ENCODE measurements around the gene PRX.
"Not testable (repeated sequence)": the region's sequence is repeated elsewhere in the genome, so short reads cannot be mapped to it uniquely, and the experiment has no call there.

The PRX gene

GRCh38 chr19:40414542-40415535 is 1.7 kb upstream of the PRX start:
- no peak for DNase-seq (ENCODE audit: low spot score)

- DNase-seq (ENCODE audit: low spot score) = no peak
These were observed 312 bp downstream of the PRX start for GRCh38 chr19:40412866-40413265.

GRCh38 chr19:40411958-40412499 is 1.1 kb downstream of the PRX start:
- no peak for DNase-seq (ENCODE audit: low spot score)

- DNase-seq (ENCODE audit: low spot score) = no peak
These were observed 1.9 kb downstream of the PRX start for GRCh38 chr19:40411125-40411842.

- no peak for DNase-seq (ENCODE audit: low spot score)
These were observed 3.2 kb downstream of the PRX start for GRCh38 chr19:40410030-40410389.

GRCh38 chr19:40408598-40408925 is 4.6 kb downstream of the PRX start:
- not testable (repeated sequence) for DNase-seq (ENCODE audit: low spot score)

- no peak for DNase-seq (ENCODE audit: low spot score)
These were observed 5.2 kb downstream of the PRX start for GRCh38 chr19:40407714-40408597.

- DNase-seq (ENCODE audit: low spot score) = peak; percentile 91
These were observed 9.8 kb downstream of the PRX start for GRCh38 chr19:40403262-40403984.

- no peak for DNase-seq (ENCODE audit: low spot score)
These were observed 12.6 kb downstream of the PRX start for GRCh38 chr19:40400559-40400958.

GRCh38 chr19:40398417-40399131 is 14.6 kb downstream of the PRX start:
- no peak for DNase-seq (ENCODE audit: low spot score)

GRCh38 chr19:40397568-40397906 is 15.6 kb downstream of the PRX start:
- no peak for DNase-seq (ENCODE audit: low spot score)

- no peak for DNase-seq (ENCODE audit: low spot score)
These were observed 16.2 kb downstream of the PRX start for GRCh38 chr19:40396886-40397567.

- no peak for DNase-seq (ENCODE audit: low spot score)
These were observed 17.2 kb downstream of the PRX start for GRCh38 chr19:40395956-40396355.

- DNase-seq (ENCODE audit: low spot score) = no peak
These were observed 18.4 kb downstream of the PRX start for GRCh38 chr19:40394816-40395210.

- no peak for DNase-seq (ENCODE audit: low spot score)
These were observed 19.0 kb downstream of the PRX start for GRCh38 chr19:40393894-40394815.

- no peak for DNase-seq (ENCODE audit: low spot score)
These were observed 20.2 kb downstream of the PRX start for GRCh38 chr19:40392894-40393517.

- no peak for DNase-seq (ENCODE audit: low spot score)
These were observed 21.1 kb downstream of the PRX start for GRCh38 chr19:40392123-40392522.

- DNase-seq (ENCODE audit: low spot score) = no peak
These were observed 23.0 kb downstream of the PRX start, which contains the start of gene HIPK4 for GRCh38 chr19:40390084-40390742. Gene HIPK4, minus strand, starts transcription at chr19:40390181. Its CDS starts 279 bp downstream, at chr19:40389902.

All from RKO (cell line).